Spinal cord (tissue), 10 donors: ENCODE results near the gene PCDHGA1. TPM values are rescaled to one million over a fixed set of nuclear protein-coding genes. Genes with fewer than 3 reads are reported as not detected.
"Not testable (repeated sequence)": the region's sequence is repeated elsewhere in the genome, so short reads cannot be mapped to it uniquely, and the experiment has no call there.

Source experiments
- DNase-seq, 6 donors: peaks; one replicate each; pipeline versions ENCODE4 v3.0.0 to v3.0.0-alpha.2; 2013 to 2015; ENCODE audit warnings: low spot score in 6 of 6, low read depth in 4 of 6
- H3K27ac ChIP-seq: one replicate; pipeline ENCODE4 v1.5.1; 2013; ENCODE audit warnings: low read depth, low read length, control low read depth
- H3K27me3 ChIP-seq: one replicate; pipeline ENCODE4 v1.6.1; 2013; ENCODE audit warnings: low read length; ENCODE audit not compliant: control insufficient read depth, insufficient read depth
- H3K36me3 ChIP-seq: one replicate; pipeline ENCODE4 v1.6.1; 2013; ENCODE audit warnings: low read length; ENCODE audit not compliant: control insufficient read depth, insufficient read depth
- H3K4me1 ChIP-seq: one replicate; pipeline ENCODE4 v1.6.1; 2013; ENCODE audit warnings: low read length; ENCODE audit not compliant: control insufficient read depth, insufficient read depth
- H3K4me3 ChIP-seq: one replicate; pipeline ENCODE4 v1.5.1; 2013; ENCODE audit warnings: low read depth, low read length, control low read depth
- H3K9me3 ChIP-seq: one replicate; pipeline ENCODE4 v1.6.1; 2013; ENCODE audit warnings: low read length; ENCODE audit not compliant: control insufficient read depth, insufficient read depth
- WGBS: methylation state at CpG from one replicate; pipeline ENCODE4 v1.1.5; 2013; ENCODE audit warnings: missing lambda C conversion rate; ENCODE audit not compliant: insufficient coverage; 5-methylcytosine and 5-hydroxymethylcytosine counted together
- polyA plus RNA-seq, 2 donors: library from polyadenylated mRNA; unstranded; fragments of 120-200 nt; gene quantifications; one replicate each; pipeline ENCODE4 v1.2.1, GENCODE V29; 2013; ENCODE audit not compliant: insufficient read length in 2 of 2
- total RNA-seq, 2 donors: library from RNA; depleted of rRNA in 1 of 2; stranded (reverse); fragments of 120-200 nt in 1 of 2; fragments of >200 nt in 1 of 2; gene quantifications; one replicate each; pipeline versions ENCODE4 v1.2.3 to v1.2.4, GENCODE V29; 2013 to 2014
- donor health status: healthy.

Gene PCDHGA1
- total and polyA plus RNA-seq, 4 donors: 1.4 to 3.8 (median 2.7) TPM

DNA sequence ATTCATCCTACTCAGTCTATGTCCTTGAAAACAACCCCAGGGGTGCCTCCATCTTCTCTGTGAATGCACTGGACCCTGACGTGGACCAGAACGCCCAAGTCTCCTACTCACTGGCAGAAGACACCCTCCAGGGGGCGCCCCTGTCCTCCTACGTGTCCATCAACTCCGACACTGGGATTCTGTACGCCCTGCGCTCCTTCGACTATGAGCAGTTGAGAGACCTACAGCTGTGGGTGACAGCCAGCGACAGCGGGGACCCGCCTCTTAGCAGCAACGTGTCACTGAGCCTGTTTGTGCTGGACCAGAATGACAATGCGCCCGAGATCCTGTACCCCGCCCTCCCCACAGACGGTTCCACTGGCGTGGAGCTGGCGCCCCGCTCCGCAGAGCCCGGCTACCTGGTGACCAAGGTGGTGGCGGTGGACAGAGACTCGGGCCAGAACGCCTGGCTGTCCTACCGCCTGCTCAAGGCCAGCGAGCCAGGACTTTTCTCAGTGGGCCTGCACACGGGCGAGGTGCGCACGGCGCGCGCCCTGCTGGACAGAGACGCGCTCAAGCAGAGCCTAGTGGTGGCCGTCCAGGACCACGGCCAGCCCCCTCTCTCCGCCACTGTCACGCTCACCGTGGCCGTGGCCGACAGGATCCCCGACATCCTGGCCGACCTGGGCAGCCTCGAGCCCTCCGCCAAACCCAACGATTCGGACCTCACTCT is 45.3 kb downstream of the PCDHGA1 start:
- not testable (repeated sequence) for DNase-seq, H3K27ac ChIP-seq, H3K4me3 ChIP-seq, H3K27me3 ChIP-seq
- Histone ChIP-seq H3K4me1 (peaks cover 12% of the 10 kb centered on the region), H3K36me3 (peaks cover 19% of the 10 kb centered on the region), H3K9me3 (peaks cover 57% of the 10 kb centered on the region)
- WGBS: 34% methylated on average over 35 of the region's 48 CpGs

- H3K27me3 ChIP-seq: no peaks in the 10 kb centered on the region
- no peaks in the 10 kb centered on the region for H3K4me1 ChIP-seq
- H3K9me3 ChIP-seq: peaks cover 51% of the 10 kb centered on the region
- WGBS: 10% methylated on average over 31 of the region's 37 CpGs
- no peak within 1 kb of the TSS for H3K27ac ChIP-seq
- peaks cover 11% of the 10 kb centered on the region for H3K36me3 ChIP-seq
- no peak within 1 kb of the TSS for H3K4me3 ChIP-seq
- peak in 2 of 6 donors; percentile 9 to 10 for DNase-seq
These were observed 52.4 kb downstream of the PCDHGA1 start, which contains the start of gene PCDHGA7 for GRCh38 chr5:141382469-141383294. TSS of gene PCDHGA7 (plus strand) at chr5:141382742. CDS start at chr5:141382900, 158 bp downstream.

GRCh38 chr5:141383345-141383744 is 53.0 kb downstream of the PCDHGA1 start:
- H3K27me3 ChIP-seq: no peaks in the 10 kb centered on the region
- DNase-seq: no peak
- H3K4me1 ChIP-seq: no peaks in the 10 kb centered on the region
- H3K27ac ChIP-seq: no peak overlapping the region
- 20% methylated on average over 16 of the region's 21 CpGs for WGBS
- H3K36me3 ChIP-seq: peaks cover 11% of the 10 kb centered on the region
- H3K4me3 ChIP-seq: no peak overlapping the region
- H3K9me3 ChIP-seq: peaks cover 53% of the 10 kb centered on the region

DNA sequence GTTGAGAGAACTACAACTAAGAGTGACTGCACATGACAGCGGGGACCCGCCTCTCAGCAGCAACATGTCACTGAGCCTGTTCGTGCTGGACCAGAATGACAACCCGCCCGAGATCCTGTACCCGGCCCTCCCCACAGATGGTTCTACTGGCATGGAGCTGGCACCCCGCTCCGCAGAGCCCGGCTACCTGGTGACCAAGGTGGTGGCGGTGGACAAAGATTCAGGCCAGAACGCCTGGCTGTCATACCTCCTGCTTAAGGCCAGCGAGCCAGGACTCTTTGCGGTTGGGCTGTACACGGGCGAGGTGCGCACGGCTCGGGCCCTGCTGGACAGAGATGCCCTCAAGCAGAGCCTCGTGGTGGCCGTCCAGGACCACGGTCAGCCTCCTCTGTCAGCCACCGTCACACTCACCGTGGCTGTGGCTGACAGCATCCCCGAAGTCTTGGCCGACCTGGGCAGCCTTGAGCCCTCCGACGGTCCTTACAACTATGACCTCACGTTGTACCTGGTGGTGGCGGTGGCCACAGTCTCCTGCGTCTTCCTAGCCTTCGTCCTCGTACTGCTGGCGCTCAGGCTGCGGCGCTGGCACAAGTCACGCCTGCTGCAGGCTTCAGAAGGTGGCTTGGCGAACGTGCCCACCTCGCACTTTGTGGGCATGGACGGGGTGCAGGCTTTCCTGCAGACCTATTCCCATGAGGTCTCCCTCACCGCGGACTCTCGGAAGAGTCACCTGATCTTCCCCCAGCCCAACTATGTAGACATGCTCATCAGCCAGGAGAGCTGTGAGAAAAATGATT is 54.4 kb downstream of the PCDHGA1 start:
- Histone ChIP-seq H3K4me1 (no peaks in the 10 kb centered on the region), H3K9me3 (peaks cover 56% of the 10 kb centered on the region), H3K36me3 (peaks cover 16% of the 10 kb centered on the region), H3K27ac (no peak overlapping the region), H3K27me3 (no peaks in the 10 kb centered on the region), H3K4me3 (no peak overlapping the region)
- 44% methylated on average over 40 of the region's 43 CpGs for WGBS
- DNase-seq: no peak

DNA sequence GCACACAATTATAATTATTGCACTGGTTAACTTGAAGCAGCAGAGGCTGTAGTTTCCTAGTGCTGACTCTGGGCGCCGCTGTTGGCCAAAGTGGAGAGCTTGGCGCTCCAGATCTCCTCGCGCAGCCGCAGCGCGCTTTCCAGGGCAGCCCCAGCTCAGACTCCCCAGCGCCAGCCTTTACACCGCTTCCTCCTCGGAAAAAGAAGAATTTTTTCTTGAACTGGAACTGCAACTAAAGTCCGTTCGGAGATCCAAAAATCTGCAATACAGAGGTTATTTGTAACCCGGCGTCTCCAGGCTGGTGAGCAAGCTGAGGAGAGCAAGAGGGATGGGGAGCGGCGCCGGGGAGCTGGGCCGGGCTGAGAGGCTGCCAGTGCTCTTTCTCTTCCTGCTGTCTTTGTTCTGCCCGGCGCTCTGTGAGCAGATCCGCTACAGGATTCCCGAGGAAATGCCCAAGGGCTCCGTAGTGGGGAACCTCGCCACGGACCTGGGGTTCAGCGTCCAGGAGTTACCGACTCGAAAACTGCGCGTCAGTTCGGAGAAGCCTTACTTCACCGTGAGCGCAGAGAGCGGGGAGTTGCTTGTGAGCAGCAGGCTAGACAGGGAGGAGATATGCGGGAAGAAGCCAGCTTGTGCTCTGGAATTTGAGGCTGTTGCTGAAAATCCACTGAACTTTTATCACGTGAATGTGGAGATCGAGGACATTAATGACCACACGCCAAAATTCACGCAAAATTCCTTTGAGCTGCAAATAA is 57.4 kb downstream of the PCDHGA1 start, which contains the start of gene PCDHGB4:
PCDHGB4 (plus strand) TSS at position 142 of the 755 bp plus-strand sequence; CDS start at position 329, 187 bp downstream.
- WGBS: 5% methylated on average over 10 of the region's 40 CpGs
- H3K4me1 ChIP-seq, H3K27ac ChIP-seq, H3K27me3 ChIP-seq, H3K4me3 ChIP-seq: not testable (repeated sequence)
- Histone ChIP-seq H3K9me3 (peaks cover 67% of the 10 kb centered on the region), H3K36me3 (peaks cover 19% of the 10 kb centered on the region)
- DNase-seq: peak in 1 of 6 donors; percentile 10

DNA sequence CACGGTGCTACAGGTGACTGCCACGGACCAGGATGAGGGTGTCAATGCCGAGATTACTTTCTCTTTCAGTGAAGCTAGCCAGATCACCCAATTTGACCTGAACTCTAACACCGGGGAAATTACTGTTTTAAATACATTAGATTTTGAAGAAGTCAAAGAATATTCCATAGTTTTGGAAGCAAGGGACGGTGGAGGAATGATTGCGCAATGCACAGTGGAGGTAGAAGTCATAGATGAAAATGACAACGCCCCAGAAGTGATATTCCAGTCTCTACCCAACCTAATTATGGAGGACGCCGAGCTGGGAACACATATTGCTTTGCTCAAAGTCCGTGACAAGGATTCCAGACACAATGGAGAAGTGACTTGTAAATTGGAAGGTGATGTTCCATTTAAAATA is 58.3 kb downstream of the PCDHGA1 start:
- no peaks in the 10 kb centered on the region for H3K4me1 ChIP-seq
- H3K27me3 ChIP-seq: no peaks in the 10 kb centered on the region
- peaks cover 23% of the 10 kb centered on the region for H3K36me3 ChIP-seq
- WGBS: 40% methylated on average over 3 of the region's 10 CpGs
- H3K9me3 ChIP-seq: peaks cover 68% of the 10 kb centered on the region
- no peak overlapping the region for H3K4me3 ChIP-seq
- DNase-seq: no peak
- H3K27ac ChIP-seq: no peak overlapping the region

DNA sequence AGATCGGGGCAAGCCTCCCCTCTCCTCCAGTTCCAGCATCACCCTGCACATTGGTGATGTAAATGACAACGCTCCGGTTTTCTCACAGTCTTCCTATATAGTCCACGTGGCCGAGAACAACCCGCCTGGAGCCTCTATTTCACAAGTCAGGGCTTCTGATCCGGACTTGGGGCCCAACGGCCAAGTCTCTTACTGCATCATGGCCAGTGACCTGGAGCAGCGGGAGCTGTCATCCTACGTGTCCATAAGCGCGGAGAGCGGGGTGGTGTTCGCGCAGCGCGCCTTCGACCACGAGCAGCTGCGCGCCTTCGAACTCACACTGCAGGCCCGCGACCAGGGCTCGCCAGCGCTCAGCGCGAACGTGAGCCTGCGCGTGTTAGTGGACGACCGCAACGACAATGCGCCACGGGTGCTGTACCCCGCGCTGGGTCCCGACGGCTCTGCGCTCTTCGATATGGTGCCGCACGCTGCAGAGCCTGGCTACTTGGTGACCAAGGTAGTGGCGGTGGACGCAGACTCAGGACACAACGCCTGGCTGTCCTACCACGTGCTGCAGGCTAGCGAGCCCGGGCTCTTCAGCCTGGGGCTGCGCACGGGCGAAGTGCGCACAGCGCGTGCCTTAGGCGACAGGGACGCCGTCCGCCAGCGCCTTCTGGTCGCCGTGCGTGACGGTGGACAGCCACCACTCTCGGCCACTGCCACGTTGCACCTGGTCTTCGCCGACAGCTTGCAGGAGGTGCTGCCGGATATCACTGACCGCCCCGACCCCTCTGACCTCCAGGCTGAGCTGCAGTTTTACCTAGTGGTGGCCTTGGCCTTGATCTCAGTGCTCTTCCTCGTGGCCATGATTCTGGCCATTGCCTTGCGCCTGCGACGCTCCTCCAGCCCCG is 59.1 kb downstream of the PCDHGA1 start:
- H3K4me3 ChIP-seq: no peak overlapping the region
- no peak overlapping the region for H3K27ac ChIP-seq
- WGBS: 27% methylated on average over 77 of the region's 77 CpGs
- no peak for DNase-seq
- H3K9me3 ChIP-seq: peaks cover 69% of the 10 kb centered on the region
- no peaks in the 10 kb centered on the region for H3K4me1 ChIP-seq
- H3K36me3 ChIP-seq: peaks cover 26% of the 10 kb centered on the region
- H3K27me3 ChIP-seq: no peaks in the 10 kb centered on the region

GRCh38 chr5:141392429-141393198 is 62.3 kb downstream of the PCDHGA1 start, which contains the start of gene PCDHGA8:
TSS of gene PCDHGA8 (plus strand) at chr5:141392633. CDS start at chr5:141392814, 181 bp downstream.
- peaks cover 21% of the 10 kb centered on the region for H3K36me3 ChIP-seq
- H3K9me3 ChIP-seq: peaks cover 63% of the 10 kb centered on the region
- WGBS: 18% methylated on average over 27 of the region's 38 CpGs
- H3K4me3 ChIP-seq: no peak within 1 kb of the TSS
- no peaks in the 10 kb centered on the region for H3K27me3 ChIP-seq
- H3K27ac ChIP-seq: no peak within 1 kb of the TSS
- H3K4me1 ChIP-seq: peaks cover 3% of the 10 kb centered on the region
- DNase-seq: no peak
